ENCODE data around the gene CNPY4.

DNA sequence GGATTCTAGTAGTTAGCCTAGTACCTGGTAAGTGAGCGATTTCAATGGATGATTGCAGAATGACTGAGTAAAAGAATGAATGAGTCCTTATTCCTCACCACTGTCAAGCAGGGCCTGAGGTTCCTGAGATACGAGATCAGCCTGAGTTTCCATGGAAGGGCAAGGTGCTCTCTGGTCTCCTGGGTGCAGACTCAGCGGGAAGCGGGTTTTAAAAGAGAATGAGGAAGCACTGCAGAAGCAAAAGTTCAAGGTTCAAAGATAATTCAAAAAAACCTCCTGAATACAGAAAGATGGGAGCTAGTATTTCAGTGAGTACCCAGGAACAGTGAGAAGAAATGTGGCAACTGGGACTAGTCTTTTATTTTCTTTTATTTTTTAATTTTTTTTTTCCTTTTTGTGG, 42.2 kb upstream of the CNPY4 start:
- TF ChIP-seq, protein P1, sequence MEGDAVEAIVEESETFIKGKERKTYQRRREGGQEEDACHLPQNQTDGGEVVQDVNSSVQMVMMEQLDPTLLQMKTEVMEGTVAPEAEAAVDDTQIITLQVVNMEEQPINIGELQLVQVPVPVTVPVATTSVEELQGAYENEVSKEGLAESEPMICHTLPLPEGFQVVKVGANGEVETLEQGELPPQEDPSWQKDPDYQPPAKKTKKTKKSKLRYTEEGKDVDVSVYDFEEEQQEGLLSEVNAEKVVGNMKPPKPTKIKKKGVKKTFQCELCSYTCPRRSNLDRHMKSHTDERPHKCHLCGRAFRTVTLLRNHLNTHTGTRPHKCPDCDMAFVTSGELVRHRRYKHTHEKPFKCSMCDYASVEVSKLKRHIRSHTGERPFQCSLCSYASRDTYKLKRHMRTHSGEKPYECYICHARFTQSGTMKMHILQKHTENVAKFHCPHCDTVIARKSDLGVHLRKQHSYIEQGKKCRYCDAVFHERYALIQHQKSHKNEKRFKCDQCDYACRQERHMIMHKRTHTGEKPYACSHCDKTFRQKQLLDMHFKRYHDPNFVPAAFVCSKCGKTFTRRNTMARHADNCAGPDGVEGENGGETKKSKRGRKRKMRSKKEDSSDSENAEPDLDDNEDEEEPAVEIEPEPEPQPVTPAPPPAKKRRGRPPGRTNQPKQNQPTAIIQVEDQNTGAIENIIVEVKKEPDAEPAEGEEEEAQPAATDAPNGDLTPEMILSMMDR (IDR thresholded peaks at IDR 0.05; ENCODE audit: borderline replicate concordance, extremely low read depth, low read length, poor library complexity, severe bottlenecking) = no peak
- no peak for TF ChIP-seq EZH2 (IDR thresholded peaks at IDR 0.05; ENCODE audit: borderline replicate concordance, low read depth, low read length, severe bottlenecking)

Measured in DND-41 (cell line).